ENCODE measurements around the gene ZNF121.
A peak's percentile ranks its signal among the peaks of the same experiment; 100 is the strongest.

The ZNF121 gene

DNA sequence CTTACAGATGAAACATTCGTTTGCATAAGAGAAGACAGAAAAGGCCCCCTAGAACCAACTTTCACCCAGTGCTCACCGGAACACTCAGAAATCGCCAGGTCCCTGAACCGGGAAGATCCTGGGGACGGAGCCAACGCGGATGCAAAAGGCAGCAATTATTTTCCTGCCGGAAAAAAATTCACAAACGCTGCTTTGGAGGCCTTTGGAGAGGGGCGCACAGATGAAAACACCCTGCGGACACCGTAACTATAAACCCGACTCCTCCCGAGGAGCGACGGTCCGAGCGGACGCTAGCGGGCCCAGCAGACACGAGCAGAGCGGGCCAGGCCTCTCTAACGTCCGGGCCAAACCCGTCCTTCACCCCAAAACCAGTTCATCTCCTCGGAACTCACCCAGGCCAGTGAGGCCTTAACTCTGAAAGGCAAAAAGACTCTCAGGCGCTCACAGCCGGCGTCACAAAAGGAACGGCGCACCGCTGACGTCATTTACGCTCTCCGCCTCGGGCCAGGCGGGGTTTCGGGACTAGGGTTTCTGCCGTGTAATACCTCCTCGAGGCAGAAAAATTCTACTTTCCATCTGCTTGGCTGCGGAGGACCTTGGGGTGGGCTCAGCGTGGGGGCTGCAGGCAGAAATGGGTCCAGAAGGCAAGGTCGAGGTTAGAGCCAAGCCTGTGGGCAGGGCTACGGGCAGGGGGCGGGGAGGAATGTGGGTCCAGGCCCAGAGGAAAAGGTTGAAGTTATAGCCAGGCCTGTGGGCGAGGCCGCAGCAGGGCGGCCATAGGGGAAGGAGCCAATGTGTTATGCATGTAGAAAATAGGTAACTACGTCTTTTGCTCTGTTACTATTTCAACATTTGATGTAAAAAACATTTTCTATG, 45.9 kb downstream of the ZNF121 start, which contains the start of gene ZNF426:
ZNF426 (minus strand) TSS at position 463 of the 876 bp plus-strand sequence. CDS start 2,413 bp downstream, outside the sequence.
- peak; percentile 15 to 87 (median 74) for DNase-seq

GRCh38 chr19:9535934-9536333, 48.4 kb downstream of the ZNF121 start:
- DNase-seq, result no peak

GRCh38 chr19:9531933-9532332, 52.4 kb downstream of the ZNF121 start:
- no peak for DNase-seq

- DNase-seq, result no peak
Observed at GRCh38 chr19:9528757-9529336, 55.5 kb downstream of the ZNF121 start.

DNA sequence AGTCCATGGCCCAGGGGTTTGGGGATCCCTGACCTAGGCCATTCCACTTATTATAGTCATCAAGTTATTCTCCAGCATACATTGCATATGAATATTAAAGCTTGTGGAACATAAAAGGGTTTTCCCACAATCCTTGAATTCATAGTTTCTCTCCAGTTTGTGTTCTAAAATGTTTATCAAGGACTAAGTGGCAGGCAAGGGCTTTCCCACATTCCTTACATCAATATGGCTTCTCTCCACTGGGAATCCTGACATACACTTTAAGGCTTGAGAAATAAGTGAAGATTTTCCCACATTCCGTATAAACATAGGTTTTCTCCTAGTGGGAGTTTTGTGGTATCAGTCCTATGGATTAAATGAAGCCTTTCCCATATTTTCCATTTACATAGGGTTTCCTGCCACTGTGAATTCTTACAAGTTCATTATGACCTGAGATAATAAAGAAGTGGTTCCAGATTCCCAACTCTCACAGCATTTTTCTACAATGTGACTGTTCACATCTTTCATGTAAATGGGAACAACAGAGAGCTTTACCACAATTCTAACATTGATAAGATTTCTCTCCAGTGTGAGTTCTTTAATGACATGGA, 60.3 kb downstream of the ZNF121 start:
- no peak for DNase-seq

Measured in anterior cingulate cortex (tissue), 58 donors.